Endometrium (tissue), 2 donors: Measurements from ENCODE around the gene NDE1.
A peak's percentile ranks its signal among the peaks of the same experiment; 100 is the strongest.
"Not testable (repeated sequence)": the region's sequence is repeated elsewhere in the genome, so short reads cannot be mapped to it uniquely, and the experiment has no call there.

Experiments
- FAIRE-seq: peaks from 2 replicates; lab custom pipeline; 2012; peaks lifted over from hg19 to GRCh38; lab: Jason Lieb, UNC
- donor health status: control.
- donor health status: control.

The NDE1 gene

DNA sequence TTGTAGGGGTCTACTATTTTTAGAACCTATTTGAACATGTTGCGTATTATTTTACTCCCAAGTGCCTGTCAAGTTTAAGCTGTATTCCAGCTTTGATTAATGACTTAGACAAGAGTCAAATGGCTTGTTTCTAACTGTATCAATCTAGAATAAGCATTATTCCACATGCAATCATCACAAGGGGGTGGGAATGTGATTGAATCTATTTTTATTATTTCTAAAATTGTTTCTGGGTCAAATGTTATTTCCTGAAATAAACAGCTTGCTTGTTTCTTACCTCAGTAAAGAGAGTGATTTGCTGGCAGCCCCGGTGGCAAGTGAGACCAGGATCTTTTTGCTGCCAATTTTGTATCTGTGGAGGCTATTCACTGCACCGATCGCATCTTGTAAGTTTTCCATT lies 28.6 kb upstream of the NDE1 start:
- FAIRE-seq: no peak

DNA sequence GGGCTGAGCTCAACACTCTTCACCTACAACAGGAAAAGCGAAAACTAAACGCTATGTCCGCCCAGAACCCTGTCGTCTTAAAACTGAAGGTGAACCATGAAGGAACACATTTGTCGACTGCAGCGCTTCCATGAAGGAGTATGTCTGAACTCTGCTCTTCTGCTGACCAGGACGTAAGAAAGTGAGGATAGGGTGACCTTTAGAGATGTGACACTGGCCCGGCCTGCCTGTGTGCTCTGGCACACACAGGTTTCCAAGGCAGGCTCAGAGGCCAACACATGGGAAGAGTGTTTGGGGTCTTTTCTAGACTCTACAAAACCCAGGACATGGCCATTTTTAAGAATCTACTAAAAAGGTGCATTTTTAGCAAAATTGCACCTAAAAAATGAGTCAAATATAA lies 28.2 kb upstream of the NDE1 start:
- no peak for FAIRE-seq

DNA sequence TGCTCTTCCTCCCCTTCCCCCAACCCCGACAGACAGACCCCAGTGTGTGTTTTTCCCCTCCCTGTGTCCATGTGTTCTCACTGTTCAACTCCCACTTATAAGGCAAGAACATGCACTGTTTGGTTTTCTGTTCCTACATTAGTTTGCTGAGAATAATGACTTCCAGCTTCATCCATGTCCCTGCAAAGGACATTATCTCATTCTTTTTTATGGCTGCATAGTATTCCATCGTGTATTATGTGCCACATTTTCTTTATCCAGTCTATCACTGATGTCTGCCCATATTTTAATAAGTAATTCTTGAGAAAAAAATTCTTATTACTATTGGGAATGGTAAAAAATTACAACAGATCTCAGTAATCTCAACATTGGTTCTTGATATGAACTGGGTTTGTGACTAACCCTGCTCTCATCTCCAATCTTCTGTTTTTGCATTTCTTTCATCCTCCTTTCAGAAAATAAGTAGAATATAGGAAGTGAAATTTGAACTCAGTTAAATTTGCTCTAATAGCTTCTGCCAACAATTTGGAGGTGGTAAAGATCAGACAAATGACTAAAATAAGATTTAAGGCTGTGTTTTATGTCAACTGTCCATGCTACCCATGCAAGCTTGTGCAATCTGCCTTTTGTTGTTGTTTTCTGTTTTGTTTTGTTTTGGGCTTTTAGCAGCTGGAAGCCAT lies 18.2 kb upstream of the NDE1 start:
- FAIRE-seq: no peak

DNA sequence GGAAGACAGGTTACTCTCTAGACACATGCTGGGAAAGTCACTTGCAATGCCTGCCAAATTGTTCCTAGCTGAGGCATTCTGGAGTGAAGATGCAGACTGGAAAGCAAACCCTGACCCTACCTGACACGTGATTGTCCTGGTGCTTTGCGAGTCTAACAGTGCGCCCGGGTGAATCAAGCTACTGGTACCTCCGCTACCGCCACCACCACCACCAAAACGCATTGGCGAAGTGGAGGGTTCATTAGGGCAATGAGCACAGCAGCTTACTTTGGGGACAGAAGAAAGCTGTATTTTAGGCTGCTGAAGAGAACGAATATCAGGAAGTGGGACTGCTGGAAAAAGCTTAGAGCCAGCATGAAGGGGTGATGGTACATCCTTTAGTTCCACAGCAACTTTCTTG lies 14.1 kb upstream of the NDE1 start:
- no peak for FAIRE-seq

DNA sequence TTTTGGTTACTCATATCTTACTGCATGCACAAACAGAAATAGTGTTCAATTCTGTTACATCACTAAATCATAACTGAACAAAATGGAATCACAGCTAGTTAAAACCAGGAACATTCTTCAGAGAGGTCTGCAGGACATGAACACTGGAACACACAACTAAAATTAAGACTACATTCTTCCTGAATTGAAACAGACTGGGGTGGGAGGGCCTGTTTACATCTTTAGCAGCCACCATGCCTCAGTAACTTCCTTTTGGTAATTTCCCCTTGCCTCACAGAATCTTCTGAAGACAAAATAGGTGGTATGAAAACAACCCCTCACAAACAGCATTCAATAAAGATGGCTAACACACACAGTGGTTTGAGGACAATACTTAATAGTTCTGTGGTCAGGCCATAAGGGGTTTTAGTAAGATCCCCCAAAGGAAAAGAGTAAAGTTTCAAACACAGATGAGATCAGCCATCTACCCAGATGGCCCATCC lies 13.6 kb upstream of the NDE1 start:
- no peak for FAIRE-seq

DNA sequence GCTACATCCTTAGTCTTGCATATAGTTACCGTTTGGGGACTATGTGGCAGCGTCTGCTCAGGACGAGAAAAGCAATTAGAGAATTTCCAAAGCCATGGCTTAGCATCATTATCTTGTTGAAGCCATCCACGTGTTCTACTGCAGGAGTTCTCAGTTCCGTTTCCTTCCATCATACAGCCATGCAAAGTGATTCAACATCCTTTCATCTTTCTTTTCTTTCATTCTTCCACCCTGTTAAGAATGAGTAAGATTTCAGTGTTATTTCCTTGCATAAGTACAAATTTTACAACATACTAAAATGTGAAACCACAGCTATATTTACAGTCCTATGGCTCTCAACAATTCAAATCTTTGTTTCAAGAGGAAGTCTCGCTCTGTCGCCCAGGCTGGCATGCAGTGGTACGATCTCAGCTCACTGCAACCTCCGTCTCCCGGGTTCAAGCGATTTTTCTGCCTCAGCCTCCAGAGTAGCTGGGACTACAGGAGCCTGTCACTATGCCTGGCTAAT lies 10.9 kb upstream of the NDE1 start:
- no peak for FAIRE-seq

DNA sequence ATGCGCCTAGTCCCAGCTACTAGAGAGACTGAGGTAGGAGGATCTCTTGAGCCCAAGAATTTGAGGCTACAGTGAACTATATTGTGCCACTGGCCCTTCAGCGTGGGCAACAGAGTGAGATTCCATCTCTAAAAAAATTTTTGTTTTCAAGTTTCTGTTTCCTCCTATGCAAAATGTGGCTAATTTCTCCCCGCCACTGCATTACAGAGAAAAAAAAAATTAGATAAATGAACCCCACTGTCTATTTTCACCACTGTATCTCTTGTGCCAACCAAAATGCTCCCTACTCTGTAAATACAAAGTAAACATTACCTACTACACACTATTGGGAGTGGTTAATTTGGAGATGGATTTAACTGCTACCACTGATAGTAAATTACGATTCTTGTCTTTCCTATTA lies 9.1 kb upstream of the NDE1 start:
- FAIRE-seq: no peak

DNA sequence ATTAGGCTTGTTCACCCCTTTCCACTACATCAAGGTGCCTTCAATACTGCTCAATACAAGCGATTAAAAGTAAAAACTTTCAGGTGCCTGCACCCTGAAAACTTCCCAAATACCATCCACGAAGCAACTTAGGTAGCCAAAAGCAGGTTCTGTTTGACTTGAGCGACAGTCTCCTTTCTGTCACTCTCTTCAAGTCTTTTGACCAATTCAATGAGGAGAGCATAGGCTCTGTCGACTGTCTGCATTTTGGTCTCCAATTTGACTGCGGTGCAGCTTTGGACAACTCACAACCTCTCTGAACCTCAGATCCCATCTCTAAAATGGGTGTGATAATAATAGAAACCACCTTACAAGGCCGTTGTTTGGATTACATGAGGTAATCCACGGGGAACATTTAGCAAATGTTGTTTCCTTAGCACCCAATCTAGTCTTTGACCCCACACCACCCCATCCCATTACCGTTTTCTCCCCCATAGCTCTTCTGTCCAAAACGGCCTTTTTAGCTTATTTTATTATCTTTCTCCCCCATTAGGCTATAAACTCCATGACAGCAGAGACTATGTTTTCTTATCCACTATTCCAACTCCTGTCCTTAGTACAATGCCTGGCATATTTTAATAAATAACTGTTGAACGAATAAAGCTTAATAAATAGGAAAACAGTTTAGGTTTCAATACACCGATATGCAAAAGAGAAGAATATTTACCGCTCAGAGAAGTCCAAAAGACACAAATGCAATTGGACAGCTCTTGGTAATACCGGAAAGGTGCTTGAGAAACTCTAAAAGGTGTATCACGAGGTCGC lies 8.1 kb upstream of the NDE1 start:
- FAIRE-seq: no peak

DNA sequence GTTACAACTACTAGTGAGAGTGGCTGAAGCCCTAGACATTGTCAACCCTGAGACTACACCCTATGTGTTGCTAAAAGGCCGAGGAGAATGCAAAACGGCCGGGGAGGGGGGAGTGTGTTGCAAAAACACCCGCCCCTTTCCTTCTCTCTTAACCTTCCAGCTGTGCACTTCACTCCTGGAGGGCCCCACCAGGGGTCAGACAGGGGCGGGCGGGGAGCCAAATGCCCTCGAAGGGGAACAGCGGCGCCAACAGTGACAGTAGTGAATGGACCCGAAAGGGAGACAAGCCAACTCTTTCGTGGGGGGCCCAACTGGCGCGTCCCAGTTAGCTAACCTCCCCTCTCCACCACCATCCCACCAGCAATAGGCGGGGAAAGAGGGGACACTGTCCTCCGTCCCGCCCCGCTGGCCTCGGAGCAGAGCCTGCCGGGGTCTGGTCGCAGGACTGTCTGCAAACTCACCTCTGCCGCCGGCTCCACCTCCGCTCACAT lies 7.4 kb upstream of the NDE1 start:
- no peak for FAIRE-seq

DNA sequence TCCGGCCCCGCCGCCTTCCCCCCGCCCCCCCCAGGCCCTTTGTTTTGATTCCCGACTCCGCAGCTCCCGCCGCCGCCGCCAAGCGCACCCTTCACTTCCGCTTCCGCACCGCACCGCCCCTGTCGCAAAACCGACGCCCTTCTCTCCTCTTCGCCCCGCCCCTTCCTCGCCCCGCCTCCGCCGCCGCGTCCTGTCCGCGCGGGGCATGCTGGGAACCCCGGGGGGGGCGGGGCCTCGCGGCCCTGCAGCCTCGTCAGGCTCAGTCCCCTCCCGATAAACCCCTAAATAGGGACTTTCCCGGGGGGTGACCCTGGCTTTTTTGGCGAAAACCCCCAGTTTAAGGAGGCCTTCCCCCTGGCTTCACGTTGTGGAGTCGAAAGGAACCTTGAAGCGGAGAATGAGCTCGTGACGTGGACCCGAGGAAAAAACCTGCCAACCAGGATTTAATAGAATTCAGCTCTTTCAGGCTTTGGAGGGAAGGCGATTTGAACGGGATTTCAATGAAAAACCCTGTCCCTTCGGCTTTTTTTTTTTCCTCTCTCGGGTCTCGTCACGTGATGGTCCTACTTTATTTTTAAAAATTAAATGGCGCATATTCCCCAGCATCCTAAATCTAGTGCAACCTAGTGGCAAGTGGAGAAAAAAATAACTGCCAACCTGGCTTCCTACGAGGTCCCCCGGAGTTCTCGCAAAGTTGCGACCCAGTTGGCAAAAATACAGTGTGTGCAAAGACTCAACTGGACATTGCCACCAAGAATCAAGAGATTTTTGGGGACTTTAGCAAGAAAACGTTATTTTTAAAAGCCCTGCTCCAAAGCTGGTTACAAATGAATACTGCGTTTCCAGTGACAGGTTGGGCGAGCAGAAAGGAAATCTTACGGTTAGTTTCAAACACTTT lies 6.7 kb upstream of the NDE1 start, which contains the start of gene MARF1:
Gene MARF1, minus strand, starts transcription at position 107 of the 898 bp plus-strand sequence. CDS start 3,921 bp downstream, outside the sequence.
- peak; percentile 26 for FAIRE-seq

DNA sequence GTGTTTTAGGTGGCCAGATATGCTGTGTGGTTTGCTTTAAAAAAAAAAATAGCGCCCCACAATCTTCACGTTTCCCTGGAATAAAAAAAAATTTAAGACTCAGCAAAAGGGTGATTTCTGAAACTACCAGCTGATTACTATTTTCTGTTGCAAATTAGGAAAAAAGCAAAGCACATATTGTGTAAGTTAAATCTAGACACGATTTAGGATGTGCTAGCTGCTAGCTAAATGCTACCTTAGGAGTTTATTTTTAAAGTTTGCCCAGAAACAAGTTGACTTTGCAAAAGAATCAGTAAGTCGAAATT lies 6.1 kb upstream of the NDE1 start:
- no peak for FAIRE-seq

DNA sequence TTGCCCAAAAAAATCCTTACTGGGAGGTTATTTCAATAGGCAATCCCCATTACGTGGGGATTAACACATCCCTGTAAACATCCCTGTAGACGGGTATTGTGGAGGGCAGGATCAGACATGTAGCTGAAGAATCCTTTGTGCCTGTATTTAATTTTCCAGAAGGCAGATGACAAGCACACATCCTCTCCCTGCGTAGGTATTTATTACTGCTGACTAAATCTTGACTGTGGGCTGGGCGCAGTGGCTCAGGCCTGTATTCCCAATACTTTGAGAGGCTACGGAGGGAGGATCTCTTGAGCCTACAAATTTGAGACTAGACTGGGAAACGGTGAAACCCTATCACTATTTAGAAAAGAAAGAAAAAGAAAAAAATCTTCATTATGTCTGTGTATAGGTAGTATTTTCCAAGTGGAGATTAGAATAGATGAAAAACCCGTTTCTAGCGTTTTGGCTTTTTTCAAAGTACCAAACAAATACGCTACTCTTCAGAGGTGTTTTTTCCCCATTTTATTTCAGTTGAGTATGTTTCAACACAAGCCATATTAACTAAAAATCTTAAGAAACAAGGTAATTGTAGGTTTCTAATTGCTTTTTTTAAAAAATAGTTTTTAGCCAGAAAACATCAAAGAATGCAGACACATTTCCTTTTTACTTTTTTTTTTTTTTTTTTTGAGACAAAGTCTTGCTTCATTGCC lies 5.6 kb upstream of the NDE1 start:
- FAIRE-seq: no peak

DNA sequence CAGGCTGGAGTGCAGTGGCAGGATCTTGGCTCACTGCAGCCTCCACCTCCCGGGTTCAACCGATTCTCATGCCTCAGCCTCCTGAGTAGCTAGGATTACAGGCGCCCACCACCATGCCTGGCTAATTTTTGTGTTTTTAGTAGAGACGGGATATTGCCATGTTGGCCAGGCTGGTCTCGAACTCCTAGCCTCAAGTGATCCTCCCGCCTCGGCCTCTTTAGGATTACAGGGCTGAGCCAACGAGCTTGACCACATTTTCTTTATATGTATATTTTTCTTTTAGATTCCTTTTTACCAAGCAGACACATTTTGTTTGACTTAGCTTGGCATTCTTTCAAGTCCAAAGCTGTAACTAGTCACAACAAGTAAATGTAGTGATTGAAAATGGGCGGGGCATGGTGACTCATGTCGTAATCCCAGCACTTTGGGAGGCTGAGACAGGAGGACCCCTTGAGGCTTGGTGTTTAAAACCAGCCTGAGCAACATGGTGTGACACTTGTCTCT lies 5.0 kb upstream of the NDE1 start:
- FAIRE-seq: not testable (repeated sequence)

DNA sequence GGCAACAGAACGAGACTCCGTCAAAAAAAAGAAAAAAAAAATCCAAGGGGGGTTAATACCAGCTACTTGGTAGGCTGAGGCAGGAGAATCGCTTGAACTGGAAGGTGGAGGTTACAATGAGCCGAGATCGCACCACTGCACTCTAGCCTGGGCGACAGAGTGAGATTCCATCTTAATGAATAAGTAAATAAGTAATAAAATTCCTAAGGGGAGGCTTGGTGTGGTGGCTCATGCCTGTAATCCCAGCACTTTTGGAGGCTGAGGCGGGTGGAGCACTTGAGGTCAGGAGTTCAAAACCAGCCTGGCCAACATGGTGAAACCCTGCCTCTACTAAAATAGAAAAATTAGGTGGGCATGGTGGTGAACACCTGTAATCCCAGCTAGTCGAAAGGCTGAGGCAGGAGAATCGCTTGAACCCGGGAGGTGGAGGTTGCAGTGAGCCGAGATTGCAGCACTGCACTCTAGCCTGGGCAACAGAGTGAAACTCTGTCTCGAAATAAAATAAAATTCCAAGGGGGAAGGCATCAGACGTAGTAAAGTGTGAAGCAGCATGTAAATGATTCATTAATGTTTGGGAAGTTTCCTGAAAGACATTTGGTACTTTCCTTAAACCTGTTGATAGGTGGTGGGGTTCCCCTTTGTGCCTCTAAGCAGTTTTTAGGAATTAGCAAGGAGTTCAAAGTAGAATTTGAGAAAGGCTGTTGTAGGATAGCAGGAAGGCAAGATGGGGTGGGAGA lies 3.3 kb upstream of the NDE1 start:
- not testable (repeated sequence) for FAIRE-seq

DNA sequence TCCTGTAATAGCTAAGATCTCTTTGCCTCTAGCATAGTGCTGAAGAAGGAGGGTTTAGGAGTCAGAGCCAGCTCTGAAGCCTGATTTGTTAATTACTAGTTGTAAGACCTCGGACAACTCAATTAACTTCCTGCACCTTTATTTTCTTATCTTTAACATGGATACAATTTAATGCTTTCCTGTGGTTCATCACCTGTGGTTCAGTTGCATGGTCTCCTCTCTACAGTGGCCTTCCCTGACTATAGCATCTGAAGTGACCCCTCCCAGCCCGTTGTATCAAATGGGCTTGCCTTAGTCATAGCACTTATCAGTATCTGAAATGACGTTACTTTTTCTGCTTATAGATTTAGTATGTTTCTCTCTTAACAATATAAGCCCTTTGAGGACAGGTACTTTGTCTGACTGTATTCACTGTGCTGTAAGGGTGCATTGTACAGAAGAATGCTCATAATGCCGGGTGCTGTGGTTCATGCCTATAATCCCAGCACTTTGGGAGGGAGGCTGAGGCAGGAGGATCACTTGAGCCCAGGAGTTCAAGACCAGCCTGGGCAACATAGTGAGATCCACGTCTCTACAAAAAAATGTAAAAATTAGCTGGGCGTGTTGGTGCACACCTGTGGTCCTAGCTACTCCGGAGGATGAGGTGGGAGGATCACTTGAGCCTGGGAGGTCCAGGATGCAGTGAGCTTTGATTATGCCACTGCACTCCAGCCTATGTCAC lies 2.6 kb upstream of the NDE1 start:
- FAIRE-seq: no peak

DNA sequence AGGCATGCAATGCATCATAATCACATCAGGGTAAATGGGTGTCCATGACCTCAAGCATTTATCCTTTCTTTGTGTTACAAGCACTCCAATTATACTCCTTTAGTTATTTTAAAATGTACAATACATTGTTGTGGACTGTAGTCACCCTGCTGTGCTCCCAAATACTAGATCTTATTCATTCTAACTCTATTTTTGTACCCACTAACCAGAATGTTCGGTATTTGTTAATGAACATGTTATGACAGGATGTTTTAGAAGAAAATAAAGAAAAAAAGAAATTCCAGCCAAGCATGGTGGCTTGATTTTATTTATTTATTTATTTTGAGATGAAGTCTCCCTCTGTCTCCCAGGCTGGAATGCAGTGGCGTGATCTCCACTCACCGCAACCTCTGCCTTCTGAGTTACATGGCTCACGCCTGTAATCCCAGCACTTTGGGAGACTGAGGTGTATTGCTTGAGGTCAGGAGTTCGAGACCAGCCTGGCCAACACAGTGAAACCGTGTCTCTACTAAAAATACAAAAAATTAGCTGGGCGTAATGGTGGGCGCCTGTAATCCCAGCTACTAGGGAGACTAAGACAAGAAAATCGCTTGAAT lies 1.8 kb upstream of the NDE1 start:
- FAIRE-seq: no peak

DNA sequence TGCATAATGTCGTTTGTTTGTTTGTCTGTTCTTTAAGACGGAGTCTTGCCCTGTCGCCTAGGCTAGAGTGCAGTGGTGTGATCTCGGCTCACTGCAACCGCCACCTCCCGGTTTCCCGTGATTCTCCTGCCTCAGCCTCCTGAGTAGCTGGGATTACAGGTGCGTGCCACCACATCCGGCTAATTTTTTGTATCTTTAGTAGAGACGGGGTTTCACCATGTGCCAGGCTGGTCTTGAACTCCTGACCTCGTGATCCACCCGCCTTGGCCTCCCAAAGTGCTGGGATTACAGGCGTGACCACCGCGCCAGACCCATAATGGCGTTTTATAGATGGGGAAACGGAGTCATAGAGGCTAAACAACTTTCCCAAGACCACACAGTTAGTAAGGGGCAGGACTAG lies 734 bp upstream of the NDE1 start:
- FAIRE-seq: not testable (repeated sequence)

DNA sequence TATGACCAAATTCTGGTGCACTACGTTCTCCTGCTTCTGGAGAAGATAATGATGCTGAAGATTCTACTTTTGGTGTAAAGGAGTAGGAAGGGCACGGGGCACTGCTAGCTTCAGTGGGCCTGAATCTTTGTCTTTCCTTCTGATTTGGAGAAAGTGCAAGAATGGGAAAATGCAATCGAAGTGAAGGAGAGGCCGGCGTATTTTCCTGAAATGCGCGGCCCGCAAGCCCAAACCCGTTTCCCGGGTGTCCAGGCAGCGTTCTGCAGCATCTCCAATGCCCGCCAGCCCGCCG lies 372 bp upstream of the NDE1 start:
- no peak for FAIRE-seq

DNA sequence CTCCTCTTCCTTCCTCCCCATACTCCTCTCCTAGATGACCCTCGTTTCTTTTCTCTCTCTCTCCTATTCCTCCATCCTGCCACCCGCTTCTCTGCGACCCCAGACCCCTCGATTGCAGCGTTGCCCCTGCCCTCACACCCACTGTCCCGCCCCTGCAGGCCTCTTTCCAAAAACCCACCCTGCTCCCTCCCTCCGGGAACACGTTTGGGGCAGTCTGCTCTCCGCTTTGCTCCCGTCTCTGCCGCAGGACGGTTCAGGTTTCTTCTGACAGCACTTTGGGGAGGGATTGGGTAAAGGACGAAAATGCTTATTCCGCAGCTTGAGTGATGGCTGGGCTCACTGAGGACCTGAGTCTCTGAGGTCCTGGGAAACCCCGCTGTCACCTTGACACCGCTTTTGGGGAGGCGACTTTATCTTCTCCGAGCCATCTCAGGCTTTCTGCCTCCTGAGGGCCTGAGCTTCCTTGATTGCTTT lies 690 bp downstream of the NDE1 start:
- FAIRE-seq: no peak
